ENCODE measurements around the gene IL9R.
"Not testable (repeated sequence)": the region's sequence is repeated elsewhere in the genome, so short reads cannot be mapped to it uniquely, and the experiment has no call there.

Gene IL9R

DNA sequence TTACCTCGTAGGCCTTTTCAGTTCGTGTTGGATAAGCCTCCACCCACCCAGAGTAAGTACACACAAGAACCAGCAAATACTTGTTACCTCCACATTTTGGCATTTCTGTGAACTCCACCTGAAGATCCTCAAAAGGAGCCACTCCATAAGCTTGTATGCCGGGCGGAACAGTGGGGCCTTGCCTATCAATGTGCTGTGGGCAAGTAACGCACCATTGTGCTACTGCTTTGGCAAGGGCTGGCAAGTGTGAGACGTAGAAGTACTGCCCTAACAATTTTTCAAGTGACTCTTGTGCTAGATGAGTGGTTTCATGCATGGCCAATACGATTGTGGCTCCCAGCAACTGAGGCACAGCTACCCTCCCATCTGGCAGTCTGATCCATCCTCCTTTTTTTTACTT is 25.3 kb upstream of the IL9R start:
- Mint-ChIP-seq H3K4me1 (ENCODE audit: low read depth) (peaks cover 16% of the 10 kb centered on the region), H3K9me3 (peaks cover 22% of the 10 kb centered on the region)
- H3K27ac Mint-ChIP-seq; H3K36me3 Mint-ChIP-seq (ENCODE audit: low read depth); H3K27me3 Mint-ChIP-seq (ENCODE audit: low read depth); H3K4me3 Mint-ChIP-seq: not testable (repeated sequence)

DNA sequence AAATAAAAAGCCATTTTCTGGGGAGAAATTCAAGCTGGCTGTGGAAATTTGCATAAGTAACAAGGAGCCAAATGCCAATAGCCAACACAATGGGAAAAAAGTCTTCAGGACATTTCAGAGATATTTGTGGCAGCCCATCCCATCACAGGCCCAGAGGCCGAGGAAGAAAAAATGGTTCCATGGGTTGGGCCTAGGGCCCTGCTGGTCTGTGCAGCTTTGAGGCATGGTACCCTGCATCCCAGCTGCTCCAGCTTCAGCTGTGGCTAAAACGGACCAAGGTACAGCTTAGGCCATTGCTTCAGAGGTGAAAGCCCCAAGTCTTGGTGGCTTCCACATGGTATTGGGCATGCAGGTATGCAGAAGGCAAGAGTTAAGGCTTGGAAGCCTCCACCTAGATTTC is 14.2 kb upstream of the IL9R start:
- Mint-ChIP-seq H3K27me3 (ENCODE audit: low read depth) (no peaks in the 10 kb centered on the region), H3K9me3 (peaks cover 6% of the 10 kb centered on the region), H3K36me3 (ENCODE audit: low read depth) (no peaks in the 10 kb centered on the region), H3K27ac (no peak overlapping the region), H3K4me1 (ENCODE audit: low read depth) (no peaks in the 10 kb centered on the region), H3K4me3 (no peak overlapping the region)

DNA sequence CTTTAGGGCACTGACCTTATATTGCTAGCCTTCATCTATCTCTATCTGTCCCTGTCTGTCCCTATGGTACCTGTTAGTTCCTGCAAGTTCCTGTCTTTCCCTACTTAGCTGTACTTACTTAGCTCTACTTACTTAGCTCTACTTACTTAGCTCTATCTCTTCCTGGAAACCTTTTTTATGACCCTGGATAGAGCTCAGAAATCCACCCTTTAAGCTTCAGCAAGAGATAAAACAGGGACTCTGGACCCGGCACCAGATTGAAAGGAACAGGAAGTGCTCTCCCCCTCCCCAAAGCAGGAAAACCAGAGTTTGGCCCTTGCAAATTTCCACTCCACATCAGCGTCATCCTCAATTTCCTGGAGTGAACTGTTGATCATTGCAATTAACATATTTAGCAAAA is 12.3 kb upstream of the IL9R start:
- H3K27me3 Mint-ChIP-seq (ENCODE audit: low read depth) = no peaks in the 10 kb centered on the region
- H3K4me3 Mint-ChIP-seq = no peak overlapping the region
- H3K4me1 Mint-ChIP-seq (ENCODE audit: low read depth) = no peaks in the 10 kb centered on the region
- H3K36me3 Mint-ChIP-seq (ENCODE audit: low read depth) = no peaks in the 10 kb centered on the region
- H3K9me3 Mint-ChIP-seq = peaks cover 6% of the 10 kb centered on the region
- H3K27ac Mint-ChIP-seq = no peak overlapping the region

DNA sequence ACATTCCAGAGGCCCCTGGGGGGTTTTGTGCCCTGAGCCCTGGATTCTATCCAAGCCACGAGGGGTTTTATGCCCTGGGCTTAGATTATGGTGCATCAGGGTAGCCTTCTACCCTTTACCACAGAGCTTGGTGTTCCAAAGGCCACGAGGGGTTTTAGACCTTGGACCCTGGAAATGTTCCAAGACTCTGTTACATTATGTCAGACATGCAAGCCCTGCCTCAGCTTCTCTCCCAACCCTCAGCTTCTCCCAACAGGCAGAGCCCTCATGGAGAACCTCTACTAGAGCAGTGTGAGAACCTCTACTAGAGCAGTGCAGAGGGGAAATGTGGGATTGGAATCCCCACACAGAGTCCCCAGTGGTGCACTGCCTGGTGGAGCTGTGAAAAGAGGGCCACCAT is 10.5 kb upstream of the IL9R start:
- not testable (repeated sequence) for H3K9me3 Mint-ChIP-seq; H3K36me3 Mint-ChIP-seq (ENCODE audit: low read depth); H3K27ac Mint-ChIP-seq; H3K27me3 Mint-ChIP-seq (ENCODE audit: low read depth); H3K4me1 Mint-ChIP-seq (ENCODE audit: low read depth); H3K4me3 Mint-ChIP-seq

DNA sequence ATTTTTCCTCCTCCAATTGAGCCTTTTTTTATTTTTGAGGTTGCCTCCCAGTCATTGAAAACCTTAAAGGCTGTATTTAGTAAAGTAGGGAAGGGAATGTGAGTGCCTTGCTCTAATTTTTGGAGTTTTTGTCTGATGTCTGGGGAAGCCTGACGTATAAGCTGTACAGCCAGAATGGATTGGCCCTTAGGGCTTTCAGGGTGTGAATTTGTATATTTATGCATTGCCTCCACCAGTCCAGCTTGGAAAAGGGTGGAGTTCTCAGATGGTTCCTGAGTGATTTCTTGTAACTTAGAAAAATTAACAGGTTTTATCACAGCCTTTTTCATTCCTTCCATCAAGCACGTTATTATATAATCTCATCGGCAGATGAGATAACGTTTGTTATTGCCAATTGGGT is 8.6 kb upstream of the IL9R start:
- no peaks in the 10 kb centered on the region for H3K4me1 Mint-ChIP-seq (ENCODE audit: low read depth)
- no peak overlapping the region for H3K4me3 Mint-ChIP-seq
- H3K27ac Mint-ChIP-seq = no peak overlapping the region
- H3K9me3 Mint-ChIP-seq = peaks cover 3% of the 10 kb centered on the region
- H3K36me3 Mint-ChIP-seq (ENCODE audit: low read depth) = no peaks in the 10 kb centered on the region
- no peaks in the 10 kb centered on the region for H3K27me3 Mint-ChIP-seq (ENCODE audit: low read depth)

DNA sequence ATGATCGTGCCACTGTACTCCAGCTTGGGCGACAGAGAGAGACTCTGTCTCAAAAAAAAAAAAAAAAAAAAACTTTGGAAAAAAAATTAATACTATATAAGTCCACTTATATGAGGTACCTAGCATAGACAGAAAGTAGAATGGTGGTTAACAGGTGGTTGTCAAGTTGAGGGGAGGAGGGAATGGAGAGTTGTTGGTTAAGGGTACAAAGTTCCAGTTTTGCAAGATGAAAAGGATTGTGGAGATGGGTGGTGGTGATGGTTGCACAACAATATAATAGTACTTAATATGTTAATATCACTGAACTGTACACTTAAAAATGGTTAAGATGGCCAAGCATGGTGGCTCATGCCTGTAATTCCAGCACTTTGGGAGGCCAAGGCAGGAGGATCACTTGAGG is 4.1 kb upstream of the IL9R start:
- Mint-ChIP-seq H3K36me3 (ENCODE audit: low read depth) (no peaks in the 10 kb centered on the region), H3K4me1 (ENCODE audit: low read depth) (peaks cover 29% of the 10 kb centered on the region), H3K27ac (no peak overlapping the region), H3K27me3 (ENCODE audit: low read depth) (no peaks in the 10 kb centered on the region), H3K9me3 (peaks cover 3% of the 10 kb centered on the region), H3K4me3 (no peak overlapping the region)

- no peaks in the 10 kb centered on the region for H3K27me3 Mint-ChIP-seq (ENCODE audit: low read depth)
- peaks cover 41% of the 10 kb centered on the region for H3K4me1 Mint-ChIP-seq (ENCODE audit: low read depth)
- no peaks in the 10 kb centered on the region for H3K36me3 Mint-ChIP-seq (ENCODE audit: low read depth)
- H3K27ac Mint-ChIP-seq = no peak overlapping the region
- peaks cover 3% of the 10 kb centered on the region for H3K9me3 Mint-ChIP-seq
- no peak overlapping the region for H3K4me3 Mint-ChIP-seq
These were observed 2.1 kb upstream of the IL9R start for GRCh38 chrX:155995321-155995875.

GRCh38 chrX:155998116-155998515 is 620 bp downstream of the IL9R start:
- Mint-ChIP-seq H3K27me3 (ENCODE audit: low read depth) (no peaks in the 10 kb centered on the region), H3K4me3 (peak overlapping the region; percentile 83), H3K9me3 (no peaks in the 10 kb centered on the region), H3K36me3 (ENCODE audit: low read depth) (no peaks in the 10 kb centered on the region), H3K27ac (peak overlapping the region; percentile 85), H3K4me1 (ENCODE audit: low read depth) (peaks cover 58% of the 10 kb centered on the region)

- H3K4me1 Mint-ChIP-seq (ENCODE audit: low read depth) = peaks cover 65% of the 10 kb centered on the region
- H3K4me3 Mint-ChIP-seq = peak overlapping the region; percentile 63
- H3K36me3 Mint-ChIP-seq (ENCODE audit: low read depth) = peaks cover 1% of the 10 kb centered on the region
- no peaks in the 10 kb centered on the region for H3K9me3 Mint-ChIP-seq
- no peaks in the 10 kb centered on the region for H3K27me3 Mint-ChIP-seq (ENCODE audit: low read depth)
- no peak overlapping the region for H3K27ac Mint-ChIP-seq
These were observed 1.4 kb downstream of the IL9R start for GRCh38 chrX:155998761-155999510.

- H3K36me3 Mint-ChIP-seq (ENCODE audit: low read depth); H3K9me3 Mint-ChIP-seq; H3K4me3 Mint-ChIP-seq; H3K27me3 Mint-ChIP-seq (ENCODE audit: low read depth): not testable (repeated sequence)
- Mint-ChIP-seq H3K4me1 (ENCODE audit: low read depth) (peaks cover 66% of the 10 kb centered on the region), H3K27ac (peak overlapping the region; percentile 35)
These were observed 2.3 kb downstream of the IL9R start for GRCh38 chrX:155999751-156000150.

GRCh38 chrX:156000361-156000926 is 2.9 kb downstream of the IL9R start:
- Mint-ChIP-seq H3K36me3 (ENCODE audit: low read depth) (peaks cover 7% of the 10 kb centered on the region), H3K4me3 (peak overlapping the region; percentile 46), H3K27me3 (ENCODE audit: low read depth) (no peaks in the 10 kb centered on the region), H3K9me3 (no peaks in the 10 kb centered on the region), H3K4me1 (ENCODE audit: low read depth) (peaks cover 60% of the 10 kb centered on the region), H3K27ac (no peak overlapping the region)

DNA sequence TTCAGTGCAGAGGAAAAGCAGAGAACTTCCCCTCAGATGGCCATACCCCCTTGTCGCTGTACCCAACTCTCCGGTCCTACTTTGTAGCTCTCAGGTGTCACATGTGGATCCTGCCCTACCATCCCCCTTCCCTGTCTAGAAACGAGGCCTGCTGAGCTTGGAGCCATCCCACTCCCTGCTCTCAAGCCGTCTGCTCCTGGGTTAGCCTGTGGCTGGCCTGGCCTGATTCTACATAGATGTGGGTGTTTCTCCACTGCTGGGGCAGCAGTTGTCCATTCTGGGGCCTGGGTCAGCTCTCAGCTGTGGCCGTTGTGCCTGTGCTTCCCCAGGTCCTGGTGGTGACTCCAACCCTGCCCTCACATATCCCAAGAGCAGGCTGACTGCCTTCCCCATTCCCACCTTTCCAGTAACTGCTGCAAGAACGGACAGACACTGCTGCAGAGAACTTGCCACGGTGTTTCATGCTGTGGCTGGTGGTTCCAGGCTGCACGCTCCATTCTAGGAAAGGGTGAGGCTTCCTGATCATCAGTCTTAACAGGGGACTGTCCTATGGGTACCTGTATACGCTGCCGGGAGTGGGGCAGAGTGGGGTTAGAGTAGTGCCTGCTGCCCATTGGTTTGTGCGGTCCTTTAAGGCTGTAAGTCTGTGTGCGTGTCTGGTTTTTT is 3.6 kb downstream of the IL9R start:
- Mint-ChIP-seq H3K27ac (peak overlapping the region; percentile 72), H3K9me3 (no peaks in the 10 kb centered on the region)

GRCh38 chrX:156001667-156002021 is 4.1 kb downstream of the IL9R start:
- Mint-ChIP-seq H3K9me3 (no peaks in the 10 kb centered on the region), H3K27ac (peak overlapping the region; percentile 72), H3K36me3 (ENCODE audit: low read depth) (peaks cover 7% of the 10 kb centered on the region), H3K4me3 (peak overlapping the region; percentile 52), H3K27me3 (ENCODE audit: low read depth) (no peaks in the 10 kb centered on the region), H3K4me1 (ENCODE audit: low read depth) (peaks cover 50% of the 10 kb centered on the region)

More for the DNA sequence above, 3.6 kb downstream of the IL9R start:
- H3K4me3 Mint-ChIP-seq = peak overlapping the region; percentile 52
- H3K4me1 Mint-ChIP-seq (ENCODE audit: low read depth) = peaks cover 54% of the 10 kb centered on the region
- peaks cover 7% of the 10 kb centered on the region for H3K36me3 Mint-ChIP-seq (ENCODE audit: low read depth)
- H3K27me3 Mint-ChIP-seq (ENCODE audit: low read depth) = no peaks in the 10 kb centered on the region

DNA sequence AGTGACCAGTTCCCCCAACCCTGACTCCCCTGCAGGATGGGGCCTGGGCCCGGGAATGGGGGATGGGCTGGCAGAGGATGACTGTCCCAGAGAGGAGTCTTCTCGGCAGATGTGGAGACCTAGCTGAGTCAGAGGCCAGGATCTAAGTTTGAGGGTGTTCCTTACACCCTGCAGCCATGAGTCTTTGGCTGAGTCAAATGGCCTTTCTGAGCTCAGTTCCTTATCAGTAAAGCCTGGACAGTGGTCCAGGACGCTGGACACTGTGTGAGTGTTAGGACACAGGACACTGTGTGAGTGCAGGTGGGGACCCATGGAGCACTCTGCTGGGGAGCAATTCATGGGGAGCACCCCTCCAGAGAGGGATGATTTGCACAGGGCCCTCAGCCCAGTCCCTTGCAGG is 5.0 kb downstream of the IL9R start:
- Mint-ChIP-seq H3K27ac (peak overlapping the region; percentile 19), H3K36me3 (ENCODE audit: low read depth) (peaks cover 7% of the 10 kb centered on the region), H3K9me3 (no peaks in the 10 kb centered on the region), H3K27me3 (ENCODE audit: low read depth) (no peaks in the 10 kb centered on the region), H3K4me3 (no peak overlapping the region), H3K4me1 (ENCODE audit: low read depth) (peaks cover 45% of the 10 kb centered on the region)
